Activated CD4-positive, alpha-beta T cell treated with anti-CD3 and anti-CD28 coated beads, Interleukin-2, Interleukin-6, amounts not matched to agents 100 ng/mL and 50 ng/mL, durations not matched to agents 16 hours and 8 hours (primary cell): ENCODE data around the gene VARS2.
"Not testable (repeated sequence)": the region's sequence is repeated elsewhere in the genome, so short reads cannot be mapped to it uniquely, and the experiment has no call there.

Experiments
- DNase-seq: peaks from one replicate; pipeline ENCODE4 v3.0.0-alpha.2; 2020

Gene VARS2

DNA sequence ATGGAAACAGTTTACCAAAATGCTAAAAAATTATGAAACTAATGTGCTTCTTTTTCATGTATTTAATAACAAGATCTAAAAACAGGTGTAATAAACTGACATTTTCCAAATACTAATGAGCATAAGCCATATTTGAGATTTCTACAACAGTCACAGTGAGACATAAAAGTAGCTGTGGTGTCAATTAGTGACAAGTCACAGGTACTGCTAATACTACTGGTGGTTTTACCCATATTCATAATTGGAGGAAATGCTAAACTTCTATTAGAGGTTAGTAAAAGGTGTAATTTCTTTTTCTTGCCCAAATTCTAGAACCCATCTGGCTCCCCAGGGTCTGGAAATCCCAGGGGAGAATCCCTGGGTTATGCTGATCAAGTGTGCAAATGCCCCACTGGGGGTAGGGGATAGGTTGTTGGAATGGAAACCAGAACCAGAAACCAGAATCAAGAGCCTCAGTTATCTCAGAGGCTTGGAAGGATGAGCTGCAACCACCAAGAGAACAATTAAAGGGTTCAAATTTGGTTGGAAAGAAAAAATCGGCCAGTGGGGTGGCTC is 13.1 kb upstream of the VARS2 start:
- no peak for DNase-seq

DNA sequence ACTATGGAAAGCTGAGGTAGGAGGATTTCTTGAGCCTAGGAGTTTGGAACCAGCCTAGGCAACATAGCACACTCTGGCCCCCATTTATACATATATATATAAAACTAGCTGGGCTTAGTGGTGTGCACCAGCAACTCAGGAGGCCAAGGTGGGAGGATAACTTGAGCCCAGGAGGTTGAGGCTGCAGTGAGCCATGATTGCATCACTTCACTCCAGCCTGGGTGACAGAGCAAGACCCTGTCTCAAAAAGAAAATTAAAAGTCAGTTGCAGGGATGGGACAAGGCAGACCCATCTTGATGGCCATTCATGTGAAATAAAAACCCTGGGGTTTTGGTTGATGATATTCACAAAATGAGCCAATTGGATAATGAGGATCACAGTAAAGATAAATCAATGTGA is 12.6 kb upstream of the VARS2 start:
- DNase-seq: no peak

DNA sequence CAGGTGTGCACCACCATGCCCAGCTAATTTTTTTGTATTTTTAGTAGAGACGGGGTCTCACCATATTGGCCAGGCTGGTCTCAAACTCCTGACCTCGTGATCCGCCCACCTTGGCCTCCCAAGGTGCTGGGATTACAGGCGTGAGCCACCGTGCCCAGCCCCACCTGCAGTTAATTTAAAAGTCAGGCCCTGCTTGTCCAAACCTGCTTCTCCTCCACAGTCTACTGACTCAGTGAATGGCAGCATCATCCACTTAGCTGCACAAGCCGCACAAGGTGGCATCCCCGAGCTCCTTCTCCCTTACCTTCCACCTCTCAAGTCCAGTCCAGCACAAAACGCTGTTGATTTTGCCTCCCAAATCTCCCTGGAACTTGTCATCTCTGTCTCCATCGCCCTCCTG is 11.8 kb upstream of the VARS2 start:
- DNase-seq: not testable (repeated sequence)

GRCh38 chr6:30902709-30903108 is 11.3 kb upstream of the VARS2 start:
- no peak for DNase-seq

DNA sequence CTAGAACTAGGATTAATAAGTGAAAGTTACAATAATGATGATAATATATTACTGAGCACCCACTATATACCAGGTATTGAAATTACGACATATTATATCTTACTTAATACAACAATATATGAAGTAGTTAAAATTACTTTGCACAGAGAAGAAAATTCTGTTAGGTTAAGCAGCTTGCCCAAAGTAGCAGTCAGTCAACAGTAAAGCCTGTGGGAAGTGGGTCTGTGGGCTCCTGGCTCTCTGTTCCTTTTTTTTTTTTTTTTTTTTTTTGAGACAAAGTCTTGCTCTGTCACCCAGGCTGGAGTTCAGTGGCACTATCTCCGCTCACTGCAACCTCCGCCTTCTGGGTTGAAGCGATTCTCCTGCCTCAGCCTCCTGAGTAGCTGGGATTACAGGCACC is 10.8 kb upstream of the VARS2 start:
- DNase-seq: no peak

- not testable (repeated sequence) for DNase-seq
Measured at GRCh38 chr6:30907290-30907757, 6.7 kb upstream of the VARS2 start.

GRCh38 chr6:30907758-30908591 is 6.1 kb upstream of the VARS2 start, which contains the start of gene GTF2H4:
TSS of gene GTF2H4 (plus strand) at chr6:30908207.
- peak; percentile 98 for DNase-seq

DNA sequence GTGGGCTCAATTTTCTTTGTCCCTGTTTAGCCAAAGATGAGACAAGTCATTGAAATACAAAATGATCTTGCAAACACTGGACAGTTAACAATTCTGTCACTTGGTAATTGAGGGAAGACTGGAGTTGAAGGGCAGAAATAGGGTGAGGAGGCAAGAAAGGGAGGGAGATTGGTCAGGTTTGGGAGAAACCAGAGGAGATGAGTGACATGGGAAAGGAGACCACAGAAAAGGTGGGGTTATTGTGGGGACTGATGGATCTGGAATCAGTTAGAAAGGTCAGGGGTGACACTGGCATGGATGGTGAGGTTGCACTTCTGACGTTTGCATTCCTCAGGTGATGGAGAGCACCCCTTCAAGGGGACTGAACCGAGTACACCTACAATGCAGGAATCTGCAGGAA is 5.3 kb upstream of the VARS2 start:
- no peak for DNase-seq

DNA sequence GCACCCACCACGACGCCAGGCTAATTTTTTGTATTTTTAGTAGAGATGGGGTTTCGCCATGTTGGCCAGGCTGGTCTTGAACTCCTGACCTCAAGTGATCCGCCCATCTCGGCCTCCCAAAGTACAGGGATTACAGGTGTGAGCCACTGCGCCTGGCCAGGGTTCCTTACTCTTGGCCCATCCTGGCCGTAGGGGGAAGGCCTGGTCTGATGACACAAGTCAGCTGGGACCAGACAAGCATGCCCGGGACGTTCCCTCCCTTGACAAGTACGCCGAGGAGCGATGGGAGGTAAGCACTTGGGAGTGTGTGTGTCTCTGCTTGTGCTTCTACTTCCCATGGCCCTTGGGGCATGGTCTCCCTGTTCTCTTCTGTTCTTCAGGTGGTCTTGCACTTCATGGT is 3.6 kb upstream of the VARS2 start:
- not testable (repeated sequence) for DNase-seq

DNA sequence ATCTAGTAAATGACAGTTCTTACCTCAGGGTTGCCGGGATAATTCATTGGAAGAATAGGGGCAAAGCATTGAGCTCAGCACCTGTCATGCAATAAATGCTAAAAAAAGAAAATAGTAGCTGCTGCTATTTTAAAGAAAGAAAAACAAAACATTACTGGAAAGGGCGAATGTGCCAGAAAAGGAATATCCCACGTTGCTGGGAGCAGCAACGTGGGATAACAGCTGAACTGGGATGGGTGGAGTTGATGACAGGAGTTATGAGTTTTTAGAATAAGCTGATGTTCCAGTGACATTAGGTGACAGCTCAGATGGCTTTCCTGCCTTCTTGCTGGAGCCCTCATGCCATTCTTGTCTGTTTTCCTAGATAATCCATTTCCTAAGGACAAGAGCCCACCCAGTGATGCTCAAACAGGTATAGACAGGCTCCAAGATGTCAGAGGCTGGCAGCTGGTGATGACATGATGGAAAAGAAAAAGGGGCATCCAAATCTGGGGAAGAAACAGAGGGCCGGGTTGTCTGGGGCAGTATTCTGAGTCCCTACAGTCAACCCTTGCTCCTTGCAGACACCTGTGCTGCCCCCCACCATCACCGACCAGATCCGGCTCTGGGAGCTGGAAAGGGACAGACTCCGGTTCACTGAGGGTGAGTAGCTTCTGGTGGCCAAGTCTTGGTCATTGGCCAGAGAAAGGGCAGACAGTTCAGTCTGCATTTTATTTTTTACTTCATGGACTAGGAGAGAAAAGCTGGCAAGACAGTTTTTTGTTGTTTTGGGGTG is 1.1 kb upstream of the VARS2 start:
- DNase-seq: no peak

GRCh38 chr6:30913721-30914075 is 340 bp upstream of the VARS2 start:
- DNase-seq: no peak

DNA sequence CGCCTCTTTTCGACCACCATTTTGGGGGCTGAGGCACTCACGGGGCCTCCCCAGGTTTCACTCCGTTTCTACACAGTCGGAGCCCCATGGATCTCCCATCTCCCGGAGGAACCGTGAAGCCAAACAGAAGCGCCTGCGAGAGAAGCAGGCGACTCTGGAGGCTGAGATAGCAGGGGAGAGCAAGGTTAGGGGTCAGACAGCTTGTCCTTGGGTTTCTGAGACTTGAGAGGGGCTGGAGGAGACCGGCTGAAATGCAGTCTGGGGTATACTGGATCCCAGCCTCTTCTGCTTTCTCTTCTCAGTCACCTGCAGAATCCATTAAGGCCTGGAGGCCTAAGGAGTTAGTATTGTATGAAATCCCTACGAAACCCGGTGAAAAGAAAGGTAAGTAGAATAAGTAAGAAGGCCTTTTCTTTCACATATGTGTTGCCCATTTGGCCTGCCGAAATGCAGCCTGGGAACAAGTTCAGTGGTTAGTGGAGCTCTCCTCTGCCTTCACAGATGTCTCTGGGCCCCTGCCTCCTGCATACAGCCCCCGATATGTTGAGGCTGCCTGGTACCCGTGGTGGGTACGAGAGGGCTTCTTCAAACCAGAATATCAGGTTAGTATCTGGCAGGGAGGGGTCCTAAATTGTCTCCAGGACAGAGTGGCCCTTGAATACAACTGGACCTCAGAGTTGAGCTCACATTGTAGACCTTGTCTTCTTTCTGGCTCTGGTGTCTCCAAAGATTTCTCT is 984 bp downstream of the VARS2 start:
- peak; percentile 10 for DNase-seq

GRCh38 chr6:30915591-30915946 is 1.5 kb downstream of the VARS2 start:
- peak; percentile 51 for DNase-seq

DNA sequence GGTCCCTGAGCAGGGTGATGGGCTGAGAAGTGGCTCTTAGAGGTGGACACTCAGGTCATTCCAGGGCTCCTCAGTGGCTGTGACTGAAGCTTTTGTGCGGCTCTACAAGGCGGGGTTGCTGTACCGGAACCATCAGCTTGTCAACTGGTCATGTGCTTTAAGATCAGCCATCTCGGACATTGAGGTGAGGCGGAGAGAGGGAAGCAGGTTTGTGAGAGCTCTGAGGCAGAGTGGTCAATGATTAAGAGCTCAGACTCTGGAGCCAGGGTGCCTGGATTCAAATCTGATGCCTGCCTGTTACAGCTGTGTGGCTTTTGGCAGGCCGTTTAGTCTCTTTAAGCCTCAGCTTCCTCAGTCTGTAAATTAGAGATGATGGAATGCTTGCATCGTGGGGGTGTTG is 3.0 kb downstream of the VARS2 start:
- no peak for DNase-seq

GRCh38 chr6:30917487-30917886 is 3.4 kb downstream of the VARS2 start:
- no peak for DNase-seq

GRCh38 chr6:30918670-30919069 is 4.6 kb downstream of the VARS2 start:
- no peak for DNase-seq

DNA sequence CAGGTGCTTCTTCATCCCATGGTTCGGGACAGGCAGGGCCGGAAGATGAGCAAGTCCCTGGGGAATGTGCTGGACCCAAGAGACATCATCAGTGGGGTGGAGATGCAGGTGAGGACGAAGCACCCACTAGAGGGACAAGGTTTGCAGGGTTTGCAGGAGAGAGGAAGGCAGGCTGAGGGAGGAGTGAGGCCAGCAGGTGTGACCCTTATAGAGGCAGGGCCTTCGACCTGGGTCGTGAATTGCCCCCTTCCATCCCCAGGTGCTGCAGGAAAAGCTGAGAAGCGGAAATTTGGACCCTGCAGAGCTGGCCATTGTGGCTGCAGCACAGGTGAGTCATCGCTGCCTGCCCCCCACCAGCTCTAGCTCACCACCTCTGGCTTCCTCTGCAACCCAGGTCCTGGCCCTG is 8.4 kb downstream of the VARS2 start:
- no peak for DNase-seq

- not testable (repeated sequence) for DNase-seq
Measured at GRCh38 chr6:30924040-30924627, 10.1 kb downstream of the VARS2 start.

- no peak for DNase-seq
Measured at GRCh38 chr6:30926644-30927043, 12.6 kb downstream of the VARS2 start.

DNA sequence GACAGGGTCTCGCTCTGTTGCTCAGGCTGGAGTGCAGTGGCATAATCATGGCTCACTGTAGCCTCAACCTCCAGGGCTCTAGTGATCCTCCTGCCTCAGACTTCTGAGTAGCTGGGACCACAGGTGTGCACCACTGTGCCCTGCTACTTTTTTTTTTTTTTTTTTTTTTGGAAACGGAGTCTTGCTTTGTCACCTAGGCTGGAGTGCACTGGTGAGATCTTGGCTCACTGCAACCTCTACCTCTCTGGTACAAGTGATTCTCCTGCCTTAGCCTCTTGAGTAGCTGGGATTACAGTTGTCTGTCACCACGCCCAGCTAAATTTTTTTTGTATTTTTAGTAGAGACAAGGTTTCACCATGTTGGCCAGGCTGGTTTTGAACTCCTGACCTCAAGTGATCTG is 13.0 kb downstream of the VARS2 start:
- not testable (repeated sequence) for DNase-seq

GRCh38 chr6:30928677-30929076 is 14.6 kb downstream of the VARS2 start:
- no peak for DNase-seq

GRCh38 chr6:30930506-30930905 is 16.5 kb downstream of the VARS2 start:
- DNase-seq: no peak

GRCh38 chr6:30931272-30931671 is 17.2 kb downstream of the VARS2 start:
- no peak for DNase-seq
